SJCRH30 (cell line): Measurements from ENCODE around the gene ENOSF1. TPM values are rescaled to one million over a fixed set of nuclear protein-coding genes. Genes with fewer than 3 reads are reported as not detected.

Experiments
- DNase-seq, 2 experiments: peaks; one replicate each; pipeline ENCODE4 v3.0.0-alpha.2; 2015 to 2020
- H3K27ac ChIP-seq: fragments of 250-450 bp; sonication (Bioruptor Pico); 2 replicates; pipeline ENCODE4 v1.5.1; 2020; ENCODE audit warnings: mild to moderate bottlenecking, moderate library complexity
- H3K27me3 ChIP-seq: fragments of 250-450 bp; sonication (Bioruptor Pico); 2 replicates; pipeline ENCODE4 v1.5.1; 2020; ENCODE audit warnings: mild to moderate bottlenecking, moderate library complexity
- H3K36me3 ChIP-seq: fragments of 250-450 bp; sonication (Bioruptor Pico); 2 replicates; pipeline ENCODE4 v1.5.1; 2020; ENCODE audit warnings: mild to moderate bottlenecking, moderate library complexity
- H3K4me1 ChIP-seq: fragments of 250-450 bp; sonication (Bioruptor Pico); 2 replicates; pipeline ENCODE4 v1.5.1; 2020; ENCODE audit warnings: mild to moderate bottlenecking, moderate library complexity
- H3K4me3 ChIP-seq: fragments of 250-450 bp; sonication (Bioruptor Pico); 2 replicates; pipeline ENCODE4 v1.5.1; 2020; ENCODE audit warnings: mild to moderate bottlenecking, moderate library complexity
- H3K9me3 ChIP-seq: fragments of 250-450 bp; sonication (Bioruptor Pico); replicated peaks from 2 replicates; pipeline ENCODE4 v1.5.1; 2020; ENCODE audit warnings: mild to moderate bottlenecking, moderate library complexity
- total RNA-seq: library from RNA; depleted of rRNA; stranded (reverse); fragments of >200 nt; shearing (Covaris generic); gene quantifications from 2 replicates; pipeline ENCODE4 v1.2.3, GENCODE V29; 2014

The ENOSF1 gene
- total RNA-seq, 1 experiment from 2014 or later = 9.5 TPM

- Histone ChIP-seq H3K27ac (no peak overlapping the region), H3K36me3 (no peaks in the 10 kb centered on the region)
Measured at GRCh38 chr18:653512-653911, 58.9 kb downstream of the ENOSF1 start.

GRCh38 chr18:652131-652530 lies 60.3 kb downstream of the ENOSF1 start:
- Histone ChIP-seq H3K4me3 (no peak overlapping the region), H3K9me3 (no peaks in the 10 kb centered on the region), H3K27me3 (no peaks in the 10 kb centered on the region), H3K4me1 (peaks cover 12% of the 10 kb centered on the region), H3K27ac (0 out of 2 replicates have a peak overlapping the region, but pooled peaks have one; percentile 8), H3K36me3 (no peaks in the 10 kb centered on the region)
- DNase-seq = peak; percentile 26 to 53

More at GRCh38 chr18:653512-653911, 58.9 kb downstream of the ENOSF1 start:
- H3K27me3 ChIP-seq = no peaks in the 10 kb centered on the region
- H3K9me3 ChIP-seq = no peaks in the 10 kb centered on the region
- H3K4me1 ChIP-seq = peaks cover 6% of the 10 kb centered on the region; the same call in 1 of the 2 replicates
- H3K4me3 ChIP-seq = no peak overlapping the region
- no peak for DNase-seq

DNA sequence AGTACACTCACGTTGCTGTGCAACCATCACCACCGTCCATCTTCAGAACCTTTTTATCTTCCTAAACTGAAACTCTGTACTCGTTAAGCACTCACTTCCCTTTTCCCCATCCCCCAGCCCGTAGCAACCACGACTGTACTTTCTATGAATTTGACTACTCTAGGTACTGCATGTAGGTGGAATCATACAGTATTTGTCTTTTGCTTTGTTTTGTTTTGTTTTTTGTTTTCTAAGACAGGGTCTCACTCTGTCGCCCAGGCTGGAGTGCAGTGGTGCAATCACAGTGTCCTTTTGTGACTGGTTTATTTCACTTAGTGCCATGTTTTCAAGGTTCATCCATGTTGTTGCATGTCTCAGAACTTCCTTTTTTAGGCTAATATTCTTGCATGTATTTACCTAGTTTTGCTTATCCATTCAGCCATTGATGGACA lies 62.0 kb downstream of the ENOSF1 start:
- Histone ChIP-seq H3K36me3 (no peaks in the 10 kb centered on the region), H3K4me1 (peaks cover 15% of the 10 kb centered on the region), H3K4me3 (no peak overlapping the region), H3K9me3 (no peaks in the 10 kb centered on the region), H3K27ac (no peak overlapping the region), H3K27me3 (no peaks in the 10 kb centered on the region)
- no peak for DNase-seq

- Histone ChIP-seq H3K27ac (no peak overlapping the region), H3K27me3 (no peaks in the 10 kb centered on the region), H3K4me1 (peaks cover 15% of the 10 kb centered on the region), H3K36me3 (no peaks in the 10 kb centered on the region), H3K4me3 (no peak overlapping the region), H3K9me3 (no peaks in the 10 kb centered on the region)
- DNase-seq = no peak
Measured at GRCh38 chr18:649341-649740, 63.1 kb downstream of the ENOSF1 start.

DNA sequence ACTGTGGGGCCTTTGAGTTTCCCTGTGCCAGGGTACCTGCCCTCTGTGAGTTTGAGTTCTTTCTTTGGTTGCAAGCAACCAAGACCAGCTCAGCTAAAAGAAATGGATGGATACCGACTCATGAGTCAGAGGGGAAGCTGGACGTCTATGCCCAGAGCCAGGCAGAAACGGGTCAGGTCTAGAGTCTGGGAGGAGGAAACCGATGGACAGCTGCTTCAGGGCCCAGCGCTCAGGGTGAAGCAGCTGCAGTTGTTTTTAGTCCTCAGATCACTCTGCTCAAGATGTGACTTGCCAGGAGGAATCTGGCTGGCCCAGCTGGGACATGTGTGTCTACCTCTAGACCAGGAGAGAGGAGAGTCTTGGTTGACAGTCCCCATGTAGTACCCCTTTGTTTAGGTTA lies 65.1 kb downstream of the ENOSF1 start:
- H3K4me3 ChIP-seq = no peak overlapping the region
- H3K4me1 ChIP-seq = peaks cover 12% of the 10 kb centered on the region
- peak overlapping the region; percentile 38 for H3K27ac ChIP-seq
- H3K27me3 ChIP-seq = no peaks in the 10 kb centered on the region
- no peaks in the 10 kb centered on the region for H3K36me3 ChIP-seq
- H3K9me3 ChIP-seq = no peaks in the 10 kb centered on the region
- peak; percentile 81 to 89 for DNase-seq

- Histone ChIP-seq H3K4me3 (no peak overlapping the region), H3K36me3 (no peaks in the 10 kb centered on the region), H3K27me3 (no peaks in the 10 kb centered on the region), H3K27ac (no peak overlapping the region), H3K9me3 (no peaks in the 10 kb centered on the region), H3K4me1 (peaks cover 9% of the 10 kb centered on the region)
- no peak for DNase-seq
Measured at GRCh38 chr18:644395-645004, 67.9 kb downstream of the ENOSF1 start.

DNA sequence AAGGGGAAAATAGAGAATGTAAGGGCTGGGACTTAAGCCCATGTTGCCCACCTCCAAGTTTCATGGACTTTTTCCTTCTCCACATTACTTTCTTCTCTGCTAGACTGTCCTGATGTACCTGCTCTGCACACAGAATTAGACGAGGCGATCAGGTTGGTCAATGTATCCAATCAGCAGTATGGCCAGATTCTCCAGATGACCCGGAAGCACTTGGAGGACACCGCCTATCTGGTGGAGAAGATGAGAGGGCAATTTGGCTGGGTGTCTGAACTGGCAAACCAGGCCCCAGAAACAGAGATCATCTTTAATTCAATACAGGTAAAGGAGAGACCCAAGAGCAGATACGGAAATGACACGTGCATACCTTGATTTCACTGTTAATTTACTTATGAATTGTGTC lies 71.2 kb downstream of the ENOSF1 start:
- no peak overlapping the region for H3K4me3 ChIP-seq
- H3K9me3 ChIP-seq = no peaks in the 10 kb centered on the region
- no peak overlapping the region for H3K27ac ChIP-seq
- no peaks in the 10 kb centered on the region for H3K36me3 ChIP-seq
- DNase-seq = no peak
- H3K27me3 ChIP-seq = no peaks in the 10 kb centered on the region
- no peaks in the 10 kb centered on the region for H3K4me1 ChIP-seq

DNA sequence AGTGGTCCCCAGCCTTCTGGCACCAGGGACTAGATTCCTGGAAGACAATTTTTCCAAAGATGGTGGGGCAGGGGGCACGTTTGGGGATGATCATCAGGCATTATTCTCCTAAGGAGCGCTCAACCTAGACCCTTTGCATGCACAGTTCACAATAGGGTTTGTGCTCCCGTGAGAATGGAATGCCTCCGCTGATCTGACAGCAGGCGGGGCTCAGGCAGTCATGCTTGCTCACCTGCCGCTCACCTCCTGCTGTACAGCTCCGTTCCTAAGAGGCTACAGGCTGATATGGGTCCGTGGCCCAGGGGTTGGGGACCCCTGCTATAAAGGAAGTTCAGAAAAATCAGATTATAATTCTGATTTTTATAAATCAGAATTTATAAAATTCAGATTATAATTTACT lies 77.3 kb downstream of the ENOSF1 start:
- no peak for DNase-seq
- H3K4me1 ChIP-seq = peaks cover 4% of the 10 kb centered on the region; the same call in 1 of the 2 replicates
- no peaks in the 10 kb centered on the region for H3K27me3 ChIP-seq
- H3K9me3 ChIP-seq = no peaks in the 10 kb centered on the region
- H3K27ac ChIP-seq = peak overlapping the region; percentile 65; the same call in 1 of the 2 replicates
- no peaks in the 10 kb centered on the region for H3K36me3 ChIP-seq
- H3K4me3 ChIP-seq = no peak overlapping the region

GRCh38 chr18:634551-635045 lies 77.8 kb downstream of the ENOSF1 start:
- peak in 1 of 2 experiments; percentile 24 for DNase-seq
- H3K9me3 ChIP-seq = no peaks in the 10 kb centered on the region
- H3K4me1 ChIP-seq = peaks cover 4% of the 10 kb centered on the region; the same call in 1 of the 2 replicates
- H3K36me3 ChIP-seq = no peaks in the 10 kb centered on the region
- peak overlapping the region; percentile 65 for H3K27ac ChIP-seq
- H3K4me3 ChIP-seq = no peak overlapping the region
- no peaks in the 10 kb centered on the region for H3K27me3 ChIP-seq

DNA sequence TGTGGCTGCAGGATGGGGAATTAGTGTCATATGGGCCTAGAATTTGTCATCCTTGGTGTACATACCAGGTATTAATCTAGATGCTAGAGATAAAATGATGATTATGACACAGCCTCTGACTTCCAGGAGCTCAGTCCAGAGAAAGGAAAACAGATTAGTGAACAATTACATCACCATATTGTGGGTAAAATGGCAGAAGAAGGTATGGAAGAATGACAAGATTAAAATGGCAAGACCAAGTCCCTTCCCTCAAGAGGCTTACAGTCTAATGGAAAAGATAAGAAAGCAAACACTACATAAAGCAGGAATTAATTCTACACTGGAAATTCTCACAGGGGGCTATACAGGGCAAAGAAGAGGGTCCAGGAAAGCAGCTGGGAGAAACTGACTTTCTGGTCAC lies 80.9 kb downstream of the ENOSF1 start:
- Histone ChIP-seq H3K4me3 (no peak overlapping the region), H3K27me3 (no peaks in the 10 kb centered on the region), H3K36me3 (no peaks in the 10 kb centered on the region), H3K9me3 (no peaks in the 10 kb centered on the region), H3K4me1 (peaks cover 4% of the 10 kb centered on the region; the same call in 1 of the 2 replicates), H3K27ac (no peak overlapping the region)
- no peak for DNase-seq

DNA sequence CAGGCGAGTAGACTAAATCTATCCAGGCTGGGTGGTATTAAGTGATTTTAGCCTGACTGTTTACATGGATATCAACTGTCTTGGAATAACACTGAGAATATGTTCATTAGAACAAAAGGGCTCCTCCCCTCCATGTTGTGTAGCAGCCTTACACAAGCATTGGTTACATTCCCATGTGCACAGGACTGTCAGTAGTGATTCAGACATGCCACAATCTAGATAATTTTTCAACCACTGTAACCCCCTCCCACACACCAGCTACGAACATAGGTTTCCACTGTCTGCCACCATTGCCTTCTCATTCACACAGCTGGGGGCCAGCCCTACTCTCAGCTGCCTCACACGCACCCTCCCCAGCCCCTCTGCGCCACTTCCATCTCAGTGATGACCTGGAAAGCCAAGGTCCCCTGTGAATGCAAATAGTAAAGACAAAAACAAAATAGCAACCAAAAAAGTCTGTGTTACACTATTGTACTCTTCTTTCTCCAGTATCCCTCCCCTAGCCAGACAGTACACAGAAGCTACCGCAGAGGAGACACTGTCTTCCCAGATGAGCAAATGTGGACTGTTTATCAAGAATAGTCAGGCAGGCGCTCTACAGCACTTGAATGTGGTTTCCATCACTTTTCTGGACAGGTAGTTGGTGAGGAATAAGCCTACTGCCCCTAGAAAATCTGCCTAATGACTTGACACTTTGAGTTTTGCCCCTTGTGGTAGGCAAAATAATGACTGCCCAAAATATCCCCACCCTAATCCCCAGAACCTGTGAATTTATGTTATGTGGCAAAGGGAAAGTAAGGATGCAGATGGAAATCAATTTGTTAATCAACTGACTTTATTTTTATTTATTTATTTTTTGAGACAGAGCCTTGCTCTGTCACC lies 82.9 kb downstream of the ENOSF1 start:
- Histone ChIP-seq H3K27me3 (no peaks in the 10 kb centered on the region), H3K36me3 (no peaks in the 10 kb centered on the region), H3K27ac (no peak overlapping the region), H3K4me1 (no peaks in the 10 kb centered on the region; the same call in 1 of the 2 replicates), H3K9me3 (no peaks in the 10 kb centered on the region), H3K4me3 (no peak overlapping the region)
- no peak for DNase-seq

DNA sequence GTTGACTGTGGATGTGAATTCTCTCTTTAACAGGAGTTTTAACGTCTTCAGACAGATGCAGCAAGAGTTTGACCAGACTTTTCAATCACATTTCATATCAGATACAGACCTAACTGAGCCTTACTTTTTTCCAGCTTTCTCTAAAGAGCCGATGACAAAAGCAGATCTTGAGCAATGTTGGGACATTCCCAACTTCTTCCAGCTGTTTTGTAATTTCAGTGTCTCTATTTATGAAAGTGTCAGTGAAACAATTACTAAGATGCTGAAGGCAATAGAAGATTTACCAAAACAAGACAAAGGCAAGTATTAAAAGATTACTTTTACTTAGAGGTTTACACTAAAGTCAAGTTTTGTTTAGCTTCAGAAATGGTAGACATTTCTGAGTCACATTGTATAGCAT lies 85.2 kb downstream of the ENOSF1 start:
- H3K4me1 ChIP-seq = no peaks in the 10 kb centered on the region
- H3K27ac ChIP-seq = no peak overlapping the region
- H3K9me3 ChIP-seq = no peaks in the 10 kb centered on the region
- H3K36me3 ChIP-seq = no peaks in the 10 kb centered on the region
- H3K4me3 ChIP-seq = no peak overlapping the region
- H3K27me3 ChIP-seq = no peaks in the 10 kb centered on the region
- no peak for DNase-seq

- peak; percentile 68 to 74 for DNase-seq
- Histone ChIP-seq H3K4me1 (no peaks in the 10 kb centered on the region), H3K4me3 (no peak overlapping the region), H3K36me3 (no peaks in the 10 kb centered on the region), H3K27me3 (no peaks in the 10 kb centered on the region), H3K27ac (no peak overlapping the region), H3K9me3 (no peaks in the 10 kb centered on the region)
Measured at GRCh38 chr18:623761-624620, 88.4 kb downstream of the ENOSF1 start.

GRCh38 chr18:622289-622688 lies 90.1 kb downstream of the ENOSF1 start:
- Histone ChIP-seq H3K4me1 (no peaks in the 10 kb centered on the region), H3K27ac (no peak overlapping the region), H3K27me3 (no peaks in the 10 kb centered on the region), H3K9me3 (no peaks in the 10 kb centered on the region), H3K4me3 (no peak overlapping the region), H3K36me3 (no peaks in the 10 kb centered on the region)
- no peak for DNase-seq
